Activated T-cell treated with anti-CD3 and anti-CD28 coated beads, Interleukin-2, amount 50 U/mL, for 1 hour (primary cell): Measurements from ENCODE around the gene RBKS.
"Not testable (repeated sequence)": the region's sequence is repeated elsewhere in the genome, so short reads cannot be mapped to it uniquely, and the experiment has no call there.

Source experiments
- DNase-seq: peaks from one replicate; pipeline ENCODE4 v3.0.0-alpha.2; 2020

The RBKS gene

GRCh38 chr2:27869763-27870162 lies 20.4 kb downstream of the RBKS start:
- no peak for DNase-seq

- no peak for DNase-seq
These were observed 23.9 kb downstream of the RBKS start for GRCh38 chr2:27866237-27866636.

GRCh38 chr2:27863955-27864354 lies 26.2 kb downstream of the RBKS start:
- DNase-seq, result not testable (repeated sequence)

GRCh38 chr2:27863146-27863545 lies 27.0 kb downstream of the RBKS start:
- no peak for DNase-seq

- DNase-seq, result no peak
These were observed 30.1 kb downstream of the RBKS start for GRCh38 chr2:27860111-27860510.

- DNase-seq, result no peak
These were observed 32.6 kb downstream of the RBKS start for GRCh38 chr2:27857417-27858172.

- DNase-seq, result no peak
These were observed 33.2 kb downstream of the RBKS start for GRCh38 chr2:27856956-27857355.

- no peak for DNase-seq
These were observed 33.8 kb downstream of the RBKS start for GRCh38 chr2:27856386-27856785.

GRCh38 chr2:27855476-27855875 lies 34.7 kb downstream of the RBKS start:
- DNase-seq, result no peak

- no peak for DNase-seq
These were observed 35.8 kb downstream of the RBKS start for GRCh38 chr2:27854229-27854862.

GRCh38 chr2:27852691-27853090 lies 37.5 kb downstream of the RBKS start:
- no peak for DNase-seq

GRCh38 chr2:27849558-27850205 lies 40.5 kb downstream of the RBKS start:
- DNase-seq, result no peak

- no peak for DNase-seq
These were observed 42.9 kb downstream of the RBKS start for GRCh38 chr2:27847333-27847732.

GRCh38 chr2:27844821-27845255 lies 45.3 kb downstream of the RBKS start:
- DNase-seq, result no peak

- DNase-seq, result no peak
These were observed 46.2 kb downstream of the RBKS start for GRCh38 chr2:27843992-27844391.

GRCh38 chr2:27842894-27843293 lies 47.3 kb downstream of the RBKS start:
- DNase-seq, result no peak

GRCh38 chr2:27839022-27839618 lies 51.1 kb downstream of the RBKS start:
- no peak for DNase-seq

- no peak for DNase-seq
These were observed 51.7 kb downstream of the RBKS start for GRCh38 chr2:27838502-27838901.

- DNase-seq, result no peak
These were observed 56.3 kb downstream of the RBKS start for GRCh38 chr2:27833931-27834330.

GRCh38 chr2:27832396-27832795 lies 57.8 kb downstream of the RBKS start:
- DNase-seq, result no peak

- no peak for DNase-seq
These were observed 58.7 kb downstream of the RBKS start for GRCh38 chr2:27831279-27832050.

- no peak for DNase-seq
These were observed 59.5 kb downstream of the RBKS start for GRCh38 chr2:27830656-27831055.

- DNase-seq, result no peak
These were observed 60.4 kb downstream of the RBKS start for GRCh38 chr2:27829791-27830190.
